Neural cell (in vitro differentiated cells): ENCODE results near the gene NAP1L1. TPM values are rescaled to one million over a fixed set of nuclear protein-coding genes. Genes with fewer than 3 reads are reported as not detected.

ENCODE experiments used
- H2AFZ ChIP-seq: fragments of 200-600, 300-800 bp; sonication (generic), shearing (Covaris generic); 2 replicates; pipeline ENCODE4 v1.6.0; 2014; ENCODE audit warnings: low read depth, mild to moderate bottlenecking, antibody characterized with exemption, low read length, moderate library complexity
- H3F3A ChIP-seq: fragments of 200-600 bp; shearing (Covaris generic); 2 replicates; pipeline ENCODE4 v1.6.1; 2016; ENCODE audit warnings: mild to moderate bottlenecking, moderate library complexity, mixed read lengths, antibody characterized with exemption, low read length; ENCODE audit not compliant: insufficient read depth, poor library complexity, severe bottlenecking
- H3K27ac ChIP-seq: fragments of 200-600, 300-800 bp; sonication (generic), shearing (Covaris generic); 2 replicates; pipeline ENCODE4 v1.5.1; 2014; ENCODE audit warnings: mild to moderate bottlenecking, low read length, moderate library complexity
- H3K27me3 ChIP-seq: fragments of 300-800, 200-600 bp; sonication (generic), shearing (Covaris generic); 2 replicates; pipeline ENCODE4 v1.6.0; 2014; ENCODE audit warnings: mild to moderate bottlenecking, low read depth, low read length, moderate library complexity; ENCODE audit not compliant: insufficient read depth
- H3K36me3 ChIP-seq: fragments of 300-800, 200-600 bp; sonication (generic), shearing (Covaris generic); 2 replicates; pipeline ENCODE4 v1.5.1; 2014; ENCODE audit warnings: mild to moderate bottlenecking, antibody characterized with exemption, low read length, moderate library complexity; ENCODE audit not compliant: insufficient read depth
- H3K4me2 ChIP-seq: fragments of 300-800, 200-600 bp; sonication (generic), shearing (Covaris generic); 2 replicates; pipeline ENCODE4 v1.6.0; 2014; ENCODE audit warnings: mild to moderate bottlenecking, low read length
- H3K4me3 ChIP-seq: fragments of 300-800, 200-600 bp; sonication (generic), shearing (Covaris generic); 2 replicates; pipeline ENCODE4 v1.5.1; 2014; ENCODE audit warnings: mild to moderate bottlenecking, low read length, moderate library complexity
- H3K79me2 ChIP-seq: fragments of 200-600 bp; shearing (Covaris generic); replicated peaks from 2 replicates; pipeline ENCODE4 v1.6.0; 2014; ENCODE audit warnings: mild to moderate bottlenecking, low read length, moderate library complexity; ENCODE audit not compliant: insufficient read depth
- H3K9ac ChIP-seq: fragments of 300-800, 200-600 bp; sonication (generic), shearing (Covaris generic); 2 replicates; pipeline ENCODE4 v1.6.1; 2016; ENCODE audit warnings: mild to moderate bottlenecking, low read length, mixed read lengths
- H3K9me2 ChIP-seq: fragments of 200-600 bp; shearing (Covaris generic); 2 replicates; pipeline ENCODE4 v1.6.1; 2016; ENCODE audit warnings: mild to moderate bottlenecking, low read length, mixed read lengths; ENCODE audit not compliant: insufficient read depth
- H3K9me3 ChIP-seq: fragments of 200-600, 300-800 bp; sonication (generic), shearing (Covaris generic); 2 replicates; pipeline ENCODE4 v1.6.1; 2016; ENCODE audit warnings: mild to moderate bottlenecking, mixed run types, low read length, moderate library complexity, mixed read lengths
- H4K20me1 ChIP-seq: fragments of 200-600 bp; shearing (Covaris generic); 2 replicates; pipeline ENCODE4 v1.6.1; 2016; ENCODE audit warnings: mild to moderate bottlenecking, mixed run types; ENCODE audit not compliant: insufficient read depth
- EP300 ChIP-seq: fragments of 450-650 bp; conservative IDR thresholded peaks from 2 replicates; pipeline ENCODE4 v1.6.1; 2014; ENCODE audit warnings: antibody characterized with exemption, mild to moderate bottlenecking, moderate library complexity; ENCODE audit not compliant: poor library complexity, severe bottlenecking
- EZH2 ChIP-seq: fragments of 200-600, 300-800 bp; shearing (Covaris generic), sonication (generic); IDR thresholded peaks from 2 replicates; pipeline ENCODE4 v1.6.1; 2014; ENCODE audit warnings: antibody characterized with exemption, low read length, borderline replicate concordance, mild to moderate bottlenecking; ENCODE audit not compliant: insufficient read depth, poor library complexity, severe bottlenecking
- MXI1 ChIP-seq: fragments of 450-650 bp; conservative IDR thresholded peaks from 2 replicates; pipeline ENCODE4 v1.6.1; 2014; ENCODE audit warnings: antibody characterized with exemption, mild to moderate bottlenecking; ENCODE audit not compliant: poor library complexity, severe bottlenecking
- POLR2AphosphoS5 ChIP-seq: IDR thresholded peaks from 2 replicates; pipeline ENCODE4 v1.6.1; 2012
- RAD21 ChIP-seq: fragments of 450-650 bp; conservative IDR thresholded peaks from 2 replicates; pipeline ENCODE4 v1.6.1; 2014; ENCODE audit warnings: antibody characterized with exemption, mild to moderate bottlenecking, moderate library complexity
- SMC3 ChIP-seq: fragments of 450-650 bp; conservative IDR thresholded peaks from 2 replicates; pipeline ENCODE4 v1.6.1; 2014; ENCODE audit warnings: antibody characterized with exemption, mild to moderate bottlenecking, moderate library complexity; ENCODE audit not compliant: poor library complexity
- TAF1 ChIP-seq: IDR thresholded peaks from 2 replicates; pipeline ENCODE4 v1.6.1; 2012; ENCODE audit warnings: low read depth
- polyA plus RNA-seq: library from polyadenylated mRNA; depleted of rRNA; stranded (reverse); fragments of >200 nt; gene quantifications from 2 replicates; pipeline ENCODE4 v1.2.3, GENCODE V29; 2014
- TF ChIP-seq, protein P1 (sequence below): fragments of 450-650 bp; IDR thresholded peaks from 2 replicates; pipeline ENCODE4 v1.5.1; 2014; ENCODE audit warnings: antibody characterized with exemption, mild to moderate bottlenecking, moderate library complexity; ENCODE audit not compliant: poor library complexity, severe bottlenecking
- TF ChIP-seq, protein P2 (sequence below): IDR thresholded peaks from 2 replicates; pipeline ENCODE4 v1.6.1; 2012; ENCODE audit warnings: borderline replicate concordance

NAP1L1 gene
- polyA plus RNA-seq, 1 donor from 2014 or later: 359 TPM

DNA sequence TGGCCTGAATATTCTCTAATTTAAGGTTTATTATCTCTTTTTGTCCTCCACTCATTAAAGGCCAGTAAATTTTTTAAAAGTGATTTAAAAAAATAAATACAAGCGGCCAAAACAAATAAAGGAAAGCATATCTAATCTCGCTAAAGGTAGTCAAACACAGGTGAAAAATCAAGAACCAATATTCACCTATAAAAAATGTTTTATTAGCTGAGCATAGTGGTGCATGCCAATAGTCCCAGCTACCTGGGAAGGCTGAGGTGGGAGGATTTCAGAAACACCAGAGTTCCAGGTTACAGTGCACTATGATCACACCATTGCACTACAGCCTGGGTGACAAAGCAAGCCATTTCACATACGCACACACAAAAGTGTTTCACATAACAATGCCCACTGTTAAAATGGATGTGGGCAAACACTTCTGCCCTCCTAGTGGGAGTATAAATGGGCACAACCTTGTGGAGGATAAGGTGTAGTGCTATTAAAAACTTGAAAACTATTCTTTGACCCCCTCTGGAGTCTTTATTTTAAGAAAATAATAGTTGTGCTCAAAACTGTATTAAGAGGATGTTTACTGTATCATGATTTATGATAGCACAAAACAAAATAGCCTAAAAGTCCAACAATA, 32.7 kb upstream of the NAP1L1 start:
- H3K9ac ChIP-seq: no peak overlapping the region
- H3K4me2 ChIP-seq: no peak overlapping the region

DNA sequence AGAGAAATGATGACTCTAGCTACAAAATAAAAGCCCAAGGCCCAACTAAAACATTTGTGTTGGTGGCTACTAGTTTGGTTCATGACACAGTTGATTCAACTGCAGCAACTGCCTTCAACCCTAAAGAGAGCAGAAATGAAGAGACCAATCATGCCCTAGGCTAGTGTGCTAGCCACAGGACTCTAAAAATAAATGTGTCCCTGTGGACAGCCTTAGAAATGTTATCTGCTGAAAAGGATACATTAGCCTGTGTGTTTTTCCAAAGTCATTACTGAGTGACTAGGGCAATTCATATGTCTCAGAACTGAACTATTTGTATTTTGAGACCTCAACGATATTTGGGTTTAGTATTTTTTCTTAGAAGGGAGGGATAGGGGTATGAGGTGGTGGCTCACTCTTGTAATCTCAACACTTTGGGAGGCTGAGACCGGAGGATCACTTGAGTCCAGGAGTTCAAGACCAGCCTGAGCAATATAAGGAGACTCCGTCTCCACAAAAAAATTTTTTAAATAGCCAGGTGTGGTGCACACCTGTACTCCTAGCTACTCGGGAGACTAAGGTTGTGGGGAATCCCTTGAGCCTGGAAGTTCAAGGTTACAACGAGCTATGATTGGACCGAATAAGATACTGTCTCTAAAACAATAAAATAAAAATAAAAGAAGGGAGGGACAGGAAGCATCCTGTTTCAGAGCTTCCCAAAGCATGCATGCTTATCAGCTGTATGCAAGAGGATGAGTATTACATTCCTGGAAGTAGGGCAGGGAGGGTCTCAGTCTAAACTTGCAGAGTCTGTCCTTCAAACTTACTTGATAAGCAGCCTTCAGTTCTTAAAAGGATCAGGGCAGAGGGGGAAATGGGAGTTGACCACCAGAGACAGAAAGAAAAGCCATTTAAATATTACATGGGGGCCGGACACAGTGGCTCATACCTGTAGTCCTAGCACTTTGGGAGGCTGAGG, 29.6 kb upstream of the NAP1L1 start:
- H3K9ac ChIP-seq: no peak overlapping the region
- no peaks in the 10 kb centered on the region for H3K27me3 ChIP-seq
- H2AFZ ChIP-seq: no peak overlapping the region
- H3K9me2 ChIP-seq: no peaks in the 10 kb centered on the region
- no peak overlapping the region for H3K4me2 ChIP-seq
- no peaks in the 10 kb centered on the region for H3K79me2 ChIP-seq
- H3K36me3 ChIP-seq: no peaks in the 10 kb centered on the region
- no peaks in the 10 kb centered on the region for H3F3A ChIP-seq
- no peak overlapping the region for H3K27ac ChIP-seq
- H4K20me1 ChIP-seq: no peaks in the 10 kb centered on the region
- H3K9me3 ChIP-seq: no peaks in the 10 kb centered on the region
- H3K4me3 ChIP-seq: no peak overlapping the region
- TF ChIP-seq POLR2AphosphoS5 (no peak), SMC3 (no peak), MXI1 (no peak), EZH2 (no peak), RAD21 (no peak)
- TF ChIP-seq, protein P1, sequence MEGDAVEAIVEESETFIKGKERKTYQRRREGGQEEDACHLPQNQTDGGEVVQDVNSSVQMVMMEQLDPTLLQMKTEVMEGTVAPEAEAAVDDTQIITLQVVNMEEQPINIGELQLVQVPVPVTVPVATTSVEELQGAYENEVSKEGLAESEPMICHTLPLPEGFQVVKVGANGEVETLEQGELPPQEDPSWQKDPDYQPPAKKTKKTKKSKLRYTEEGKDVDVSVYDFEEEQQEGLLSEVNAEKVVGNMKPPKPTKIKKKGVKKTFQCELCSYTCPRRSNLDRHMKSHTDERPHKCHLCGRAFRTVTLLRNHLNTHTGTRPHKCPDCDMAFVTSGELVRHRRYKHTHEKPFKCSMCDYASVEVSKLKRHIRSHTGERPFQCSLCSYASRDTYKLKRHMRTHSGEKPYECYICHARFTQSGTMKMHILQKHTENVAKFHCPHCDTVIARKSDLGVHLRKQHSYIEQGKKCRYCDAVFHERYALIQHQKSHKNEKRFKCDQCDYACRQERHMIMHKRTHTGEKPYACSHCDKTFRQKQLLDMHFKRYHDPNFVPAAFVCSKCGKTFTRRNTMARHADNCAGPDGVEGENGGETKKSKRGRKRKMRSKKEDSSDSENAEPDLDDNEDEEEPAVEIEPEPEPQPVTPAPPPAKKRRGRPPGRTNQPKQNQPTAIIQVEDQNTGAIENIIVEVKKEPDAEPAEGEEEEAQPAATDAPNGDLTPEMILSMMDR: no peak
- TF ChIP-seq, protein P2, sequence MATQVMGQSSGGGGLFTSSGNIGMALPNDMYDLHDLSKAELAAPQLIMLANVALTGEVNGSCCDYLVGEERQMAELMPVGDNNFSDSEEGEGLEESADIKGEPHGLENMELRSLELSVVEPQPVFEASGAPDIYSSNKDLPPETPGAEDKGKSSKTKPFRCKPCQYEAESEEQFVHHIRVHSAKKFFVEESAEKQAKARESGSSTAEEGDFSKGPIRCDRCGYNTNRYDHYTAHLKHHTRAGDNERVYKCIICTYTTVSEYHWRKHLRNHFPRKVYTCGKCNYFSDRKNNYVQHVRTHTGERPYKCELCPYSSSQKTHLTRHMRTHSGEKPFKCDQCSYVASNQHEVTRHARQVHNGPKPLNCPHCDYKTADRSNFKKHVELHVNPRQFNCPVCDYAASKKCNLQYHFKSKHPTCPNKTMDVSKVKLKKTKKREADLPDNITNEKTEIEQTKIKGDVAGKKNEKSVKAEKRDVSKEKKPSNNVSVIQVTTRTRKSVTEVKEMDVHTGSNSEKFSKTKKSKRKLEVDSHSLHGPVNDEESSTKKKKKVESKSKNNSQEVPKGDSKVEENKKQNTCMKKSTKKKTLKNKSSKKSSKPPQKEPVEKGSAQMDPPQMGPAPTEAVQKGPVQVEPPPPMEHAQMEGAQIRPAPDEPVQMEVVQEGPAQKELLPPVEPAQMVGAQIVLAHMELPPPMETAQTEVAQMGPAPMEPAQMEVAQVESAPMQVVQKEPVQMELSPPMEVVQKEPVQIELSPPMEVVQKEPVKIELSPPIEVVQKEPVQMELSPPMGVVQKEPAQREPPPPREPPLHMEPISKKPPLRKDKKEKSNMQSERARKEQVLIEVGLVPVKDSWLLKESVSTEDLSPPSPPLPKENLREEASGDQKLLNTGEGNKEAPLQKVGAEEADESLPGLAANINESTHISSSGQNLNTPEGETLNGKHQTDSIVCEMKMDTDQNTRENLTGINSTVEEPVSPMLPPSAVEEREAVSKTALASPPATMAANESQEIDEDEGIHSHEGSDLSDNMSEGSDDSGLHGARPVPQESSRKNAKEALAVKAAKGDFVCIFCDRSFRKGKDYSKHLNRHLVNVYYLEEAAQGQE: no peak

More for the DNA sequence above, 32.7 kb upstream of the NAP1L1 start:
- Histone ChIP-seq H3K4me3 (no peak overlapping the region), H3K9me2 (no peaks in the 10 kb centered on the region), H3K36me3 (no peaks in the 10 kb centered on the region), H3K27ac (no peak overlapping the region), H3K79me2 (no peaks in the 10 kb centered on the region), H3F3A (no peaks in the 10 kb centered on the region), H2AFZ (no peak overlapping the region), H3K27me3 (no peaks in the 10 kb centered on the region), H4K20me1 (no peaks in the 10 kb centered on the region), H3K9me3 (no peaks in the 10 kb centered on the region)
- TF ChIP-seq EP300 (no peak), EZH2 (no peak), RAD21 (no peak), SMC3 (no peak), POLR2AphosphoS5 (no peak), MXI1 (no peak), TAF1 (no peak)
- TF ChIP-seq, protein P1: no peak
- TF ChIP-seq, protein P2: no peak
